IPS-18c (cell line): ENCODE results near the gene MRE11.

Source experiments
- H3K4me3 ChIP-seq: 2 replicates; pipeline ENCODE4 v1.7.0; 2013; ENCODE audit warnings: low read depth, mild to moderate bottlenecking, low read length, moderate library complexity; ENCODE audit not compliant: insufficient read depth
- H3K9me3 ChIP-seq: one replicate; pipeline ENCODE4 v1.6.1; 2013; ENCODE audit warnings: mild to moderate bottlenecking, low read length, moderate library complexity; ENCODE audit not compliant: control insufficient read depth, insufficient read depth

Gene MRE11

GRCh38 chr11:94454301-94454700 is 39.3 kb downstream of the MRE11 start:
- H3K9me3 ChIP-seq = no peaks in the 10 kb centered on the region
- H3K4me3 ChIP-seq = no peak overlapping the region

GRCh38 chr11:94452988-94453387 is 40.7 kb downstream of the MRE11 start:
- Histone ChIP-seq H3K4me3 (no peak overlapping the region), H3K9me3 (no peaks in the 10 kb centered on the region)

- Histone ChIP-seq H3K4me3 (no peak overlapping the region), H3K9me3 (no peaks in the 10 kb centered on the region)
These were observed 43.6 kb downstream of the MRE11 start for GRCh38 chr11:94450048-94450447.

GRCh38 chr11:94449437-94449836 is 44.2 kb downstream of the MRE11 start:
- Histone ChIP-seq H3K9me3 (no peaks in the 10 kb centered on the region), H3K4me3 (no peak overlapping the region)

- Histone ChIP-seq H3K9me3 (no peaks in the 10 kb centered on the region), H3K4me3 (no peak overlapping the region)
These were observed 44.6 kb downstream of the MRE11 start for GRCh38 chr11:94449029-94449428.

DNA sequence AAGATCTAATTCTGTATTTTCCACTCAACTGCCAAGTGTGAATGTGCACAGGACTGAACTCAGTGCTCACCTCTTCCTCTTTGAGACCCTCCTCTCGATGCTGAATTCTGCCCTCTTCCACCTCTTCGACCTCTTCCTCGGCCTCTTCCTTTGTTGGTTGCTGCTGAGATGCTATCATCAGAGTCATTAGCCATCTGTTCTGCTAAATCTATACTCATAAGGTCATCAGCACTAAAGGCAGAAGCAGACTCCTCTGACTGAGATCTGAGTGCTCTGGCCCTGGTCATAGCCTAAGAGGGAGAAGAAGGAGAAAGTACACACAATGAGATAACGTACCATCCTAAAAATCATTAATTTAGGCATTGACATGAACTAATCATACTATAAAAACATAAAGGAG is 46.5 kb downstream of the MRE11 start:
- H3K4me3 ChIP-seq = no peak overlapping the region
- no peaks in the 10 kb centered on the region for H3K9me3 ChIP-seq

DNA sequence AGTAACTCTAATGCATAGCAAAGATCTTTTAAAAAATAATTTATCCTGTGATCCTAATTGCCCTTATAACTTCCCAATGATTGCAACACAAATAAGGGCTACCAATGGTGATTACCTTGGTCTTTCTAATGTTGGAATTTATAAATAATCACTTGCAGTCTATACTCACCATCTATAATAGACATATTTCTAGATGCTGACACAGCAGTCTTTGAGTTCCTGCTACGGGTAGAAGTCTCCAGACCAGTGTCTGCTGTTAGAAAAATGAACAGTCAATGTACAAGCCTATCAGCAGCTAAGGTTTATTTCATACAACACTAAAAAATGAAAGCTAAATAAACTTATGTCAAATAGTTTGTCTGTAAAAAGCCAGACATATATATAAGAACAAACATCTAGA is 48.0 kb downstream of the MRE11 start:
- no peaks in the 10 kb centered on the region for H3K9me3 ChIP-seq
- no peak overlapping the region for H3K4me3 ChIP-seq

DNA sequence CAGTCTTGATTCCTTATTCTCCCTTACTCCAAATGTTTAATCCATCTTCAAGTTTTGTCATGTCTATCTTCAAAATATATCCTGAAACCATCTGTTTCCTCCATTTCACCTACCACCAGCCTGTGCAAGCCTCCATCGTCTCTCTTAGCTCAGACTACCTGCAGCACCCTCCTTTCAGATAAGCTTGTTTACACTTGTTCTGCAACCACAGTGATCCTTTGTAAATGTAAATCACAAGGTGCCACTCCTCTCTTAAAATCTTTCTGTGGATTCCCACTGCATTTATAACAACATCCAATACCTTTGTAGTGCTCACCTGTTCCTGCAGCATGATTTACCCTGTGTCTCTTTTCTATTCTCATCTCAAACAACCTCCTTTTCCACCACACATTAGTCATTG is 60.6 kb downstream of the MRE11 start:
- Histone ChIP-seq H3K4me3 (no peak overlapping the region), H3K9me3 (peaks cover under 1% of the 10 kb centered on the region)

- no peak overlapping the region for H3K4me3 ChIP-seq
- peaks cover 2% of the 10 kb centered on the region for H3K9me3 ChIP-seq
These were observed 69.0 kb downstream of the MRE11 start for GRCh38 chr11:94424662-94425061.

DNA sequence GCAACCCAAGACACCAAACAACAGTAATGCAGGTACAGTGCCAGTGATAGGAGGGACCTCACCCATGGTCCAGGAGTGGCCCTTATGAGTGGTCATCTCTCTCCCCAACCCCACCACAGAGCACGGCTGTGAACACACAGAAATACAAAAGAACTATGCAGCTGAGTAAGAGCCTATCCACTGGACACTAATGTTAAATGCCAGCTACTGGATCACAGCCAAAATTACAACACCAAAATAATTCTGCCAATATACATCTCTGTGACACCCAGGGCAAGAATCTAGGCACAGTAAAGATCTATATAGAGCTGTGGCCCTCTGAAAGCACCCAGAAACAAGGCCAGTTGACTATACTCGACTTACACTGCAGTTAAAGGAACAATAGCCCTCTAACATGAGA is 69.6 kb downstream of the MRE11 start:
- Histone ChIP-seq H3K9me3 (peaks cover 2% of the 10 kb centered on the region), H3K4me3 (no peak overlapping the region)

- Histone ChIP-seq H3K9me3 (peaks cover 2% of the 10 kb centered on the region), H3K4me3 (no peak overlapping the region)
These were observed 70.1 kb downstream of the MRE11 start for GRCh38 chr11:94423507-94423906.

- Histone ChIP-seq H3K9me3 (no peaks in the 10 kb centered on the region), H3K4me3 (no peak overlapping the region)
These were observed 75.4 kb downstream of the MRE11 start for GRCh38 chr11:94418123-94418765.

- Histone ChIP-seq H3K9me3 (no peaks in the 10 kb centered on the region), H3K4me3 (no peak overlapping the region)
These were observed 76.2 kb downstream of the MRE11 start for GRCh38 chr11:94417386-94417987.

DNA sequence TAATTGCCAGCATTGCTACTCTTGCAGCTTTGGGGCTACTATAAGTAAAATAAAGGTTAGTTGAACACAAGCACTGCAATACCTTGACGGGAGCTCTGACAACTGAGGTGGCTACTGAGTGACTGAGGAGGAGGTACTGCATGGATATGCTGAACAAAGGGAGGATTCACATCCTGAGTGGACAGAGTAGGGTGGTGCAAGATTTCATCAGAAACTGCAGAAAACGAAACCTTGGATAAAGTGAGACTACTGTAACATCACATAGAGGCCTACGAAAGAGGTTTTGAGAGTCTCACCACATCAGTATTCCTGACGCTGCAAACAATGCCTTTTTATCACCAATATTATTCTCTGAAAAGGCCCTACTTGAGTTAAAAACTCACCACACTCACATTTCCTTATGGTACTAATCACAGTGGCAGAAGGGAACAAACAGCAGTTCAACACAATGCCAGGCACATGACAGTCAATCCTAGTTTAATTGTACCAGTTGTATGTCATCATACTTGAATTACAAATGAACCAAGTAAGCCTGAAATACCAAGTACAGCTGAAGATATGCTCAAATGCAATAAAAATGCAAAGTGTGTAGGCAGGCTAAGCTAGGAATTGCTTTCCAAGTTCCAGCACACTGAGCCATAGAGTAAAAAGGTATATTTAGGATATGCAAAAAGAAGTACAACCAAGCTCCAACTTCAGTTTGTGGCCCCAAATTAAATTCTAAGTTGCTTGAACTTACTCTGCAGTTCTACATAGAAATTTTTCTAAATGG is 88.4 kb downstream of the MRE11 start:
- H3K9me3 ChIP-seq = peaks cover 2% of the 10 kb centered on the region

DNA sequence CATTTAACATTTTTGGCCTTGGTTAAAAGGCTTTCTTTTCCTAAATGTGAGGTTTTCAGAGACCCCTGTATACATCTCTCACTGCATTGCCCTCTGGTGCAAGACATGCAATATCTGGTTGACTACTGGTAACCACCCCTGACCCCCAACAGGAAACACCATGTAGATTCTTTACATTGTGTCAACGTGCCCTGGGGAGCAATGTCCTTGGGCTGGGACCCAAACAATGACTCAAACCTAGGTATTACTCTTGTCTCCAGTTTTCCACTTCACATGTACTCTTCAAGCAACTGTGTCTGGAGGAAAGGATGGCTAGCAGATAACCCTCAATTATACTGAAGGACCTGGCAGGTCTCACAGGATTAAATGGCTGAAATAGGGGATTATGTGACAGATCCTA is 91.3 kb downstream of the MRE11 start:
- no peak overlapping the region for H3K4me3 ChIP-seq
- peaks cover 2% of the 10 kb centered on the region for H3K9me3 ChIP-seq

More for the DNA sequence above, 88.4 kb downstream of the MRE11 start:
- no peak overlapping the region for H3K4me3 ChIP-seq

GRCh38 chr11:94401773-94402265 is 91.8 kb downstream of the MRE11 start:
- Histone ChIP-seq H3K4me3 (peak overlapping the region; percentile 62), H3K9me3 (peaks cover 2% of the 10 kb centered on the region)

- Histone ChIP-seq H3K9me3 (peaks cover 2% of the 10 kb centered on the region), H3K4me3 (peak within 1 kb of the TSS; percentile 62)
These were observed 92.5 kb downstream of the MRE11 start, which contains the start of gene GPR83 for GRCh38 chr11:94400839-94401772. GPR83 (minus strand) TSS chr11:94401419; CDS start chr11:94401247, 172 bp downstream.
